Breast epithelium (tissue), 4 donors: ENCODE data around the gene DRGX. TPM values are rescaled to one million over a fixed set of nuclear protein-coding genes. Genes with fewer than 3 reads are reported as not detected.

Experiments
- DNase-seq, 2 donors: peaks; one replicate each; pipeline ENCODE4 v3.0.0-alpha.2; 2019; ENCODE audit warnings: low spot score in 2 of 2
- H3K27ac ChIP-seq, 2 donors: fragments of 200-600 bp; sonication (generic) in 1 of 2; one replicate each; pipeline ENCODE4 v1.5.1; 2016 to 2019; ENCODE audit warnings: mild to moderate bottlenecking in 1 of 2
- H3K27me3 ChIP-seq, 2 donors: fragments of 200-600 bp; sonication (generic) in 1 of 2; one replicate each; pipeline versions ENCODE4 v1.5.1 to v1.6.0; 2017 to 2019; ENCODE audit warnings: control low read depth in 1 of 2, mild to moderate bottlenecking in 1 of 2
- H3K36me3 ChIP-seq: fragments of 200-600 bp; one replicate; pipeline ENCODE4 v1.5.1; 2019
- H3K4me1 ChIP-seq, 2 donors: fragments of 200-600 bp; sonication (generic); one replicate each; pipeline ENCODE4 v1.5.1; 2016 to 2019; ENCODE audit warnings: control low read depth in 1 of 2
- H3K4me3 ChIP-seq, 3 donors: fragments of 200-600 bp; sonication (generic); 1 replicate in 2 of 3; 2 replicates in 1 of 3; pipeline ENCODE4 v1.5.1; 2016 to 2019; ENCODE audit warnings: mild to moderate bottlenecking in 3 of 3, moderate library complexity in 2 of 3
- H3K9me3 ChIP-seq, 2 donors: fragments of 200-600 bp; sonication (generic) in 1 of 2; one replicate each; pipeline ENCODE4 v1.5.1; 2016 to 2019; ENCODE audit warnings: control low read depth in 1 of 2
- POLR2A ChIP-seq: fragments of 450-650 bp; IDR thresholded peaks from one replicate; pipeline ENCODE4 v1.6.1; 2016; ENCODE audit warnings: antibody characterized with exemption, mild to moderate bottlenecking, moderate library complexity
- POLR2AphosphoS5 ChIP-seq, 3 donors: sonication (generic); formaldehyde crosslinking; IDR thresholded peaks; one replicate each; pipeline ENCODE4 v1.6.1; 2017; ENCODE audit warnings: antibody characterized with exemption in 3 of 3
- intact Hi-C: fragments of 100-400 bp; cut with DNase I; formaldehyde crosslinking; loops from one replicate; pipeline ENCODE4 v1.15.1; 2023; ENCODE audit warnings: low total_unique reads
- total RNA-seq, 3 donors: library from RNA; depleted of rRNA; stranded (reverse); fragments of >200 nt; gene quantifications; one replicate each; pipeline ENCODE4 v1.1.0, GENCODE V29; 2016
- TF ChIP-seq, protein P1 (sequence below), 3 donors: fragments of 450-650 bp; IDR thresholded peaks; one replicate each; pipeline ENCODE4 v1.5.1; 2016 to 2017; ENCODE audit warnings: antibody characterized with exemption in 3 of 3, mild to moderate bottlenecking in 3 of 3, moderate library complexity in 3 of 3

Gene DRGX
- total RNA-seq, 3 donors from 2014 or later: not detected

DNA sequence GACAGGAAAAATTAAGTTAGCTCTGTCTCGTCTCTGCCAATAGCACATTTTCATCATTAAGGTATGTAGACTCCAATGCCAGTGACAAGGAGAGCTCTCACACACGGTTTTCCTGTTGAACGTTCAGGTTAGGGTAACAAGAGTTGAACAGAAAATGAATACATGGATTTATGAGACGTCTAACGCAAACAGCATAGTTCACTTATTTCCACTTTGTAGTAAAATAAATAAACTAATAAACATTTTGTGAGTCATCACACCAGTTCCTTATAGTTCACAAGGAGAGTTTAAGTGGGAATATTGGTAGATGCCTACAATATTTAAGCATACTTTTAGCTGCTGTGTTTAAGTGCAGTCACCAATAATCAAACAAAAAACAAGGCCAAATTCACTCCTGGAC, 21.1 kb downstream of the DRGX start:
- H3K4me3 ChIP-seq: no peak overlapping the region
- no peaks in the 10 kb centered on the region for H3K36me3 ChIP-seq
- intact Hi-C loops: no loop called here
- no peaks in the 10 kb centered on the region for H3K4me1 ChIP-seq
- H3K27ac ChIP-seq: no peak overlapping the region
- DNase-seq: no peak
- TF ChIP-seq POLR2A (no peak), POLR2AphosphoS5 (IDR thresholded peaks at IDR 0.05) (no peak)
- H3K27me3 ChIP-seq: no peaks in the 10 kb centered on the region
- H3K9me3 ChIP-seq: no peaks in the 10 kb centered on the region

DNA sequence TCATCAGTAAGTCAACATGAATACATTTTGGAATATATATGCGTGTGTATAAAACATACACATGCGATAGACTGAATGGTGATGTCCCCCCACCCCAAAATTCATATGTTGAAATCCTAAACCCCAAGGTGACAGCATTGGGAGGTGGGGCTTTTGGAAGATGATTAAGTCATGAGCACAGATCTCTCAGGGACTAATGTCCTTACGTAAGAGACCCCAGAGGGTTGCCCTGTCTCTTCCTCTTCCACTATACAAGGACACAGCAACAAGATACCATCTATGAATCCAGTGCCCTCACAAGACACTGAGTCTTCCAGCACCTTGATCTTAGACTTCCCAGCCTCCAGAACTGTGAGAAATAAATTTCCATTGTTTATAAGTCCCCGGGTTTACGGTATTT, 22.5 kb downstream of the DRGX start:
- no peak for DNase-seq
- Histone ChIP-seq H3K36me3 (no peaks in the 10 kb centered on the region), H3K4me3 (no peak overlapping the region), H3K9me3 (no peaks in the 10 kb centered on the region), H3K27ac (no peak overlapping the region), H3K27me3 (peaks cover 0 to 4% of the 10 kb centered on the region in 2 donors), H3K4me1 (no peaks in the 10 kb centered on the region)
- TF ChIP-seq POLR2AphosphoS5 (IDR thresholded peaks at IDR 0.05): no peak
- no peak for TF ChIP-seq POLR2A
- TF ChIP-seq, protein P1, sequence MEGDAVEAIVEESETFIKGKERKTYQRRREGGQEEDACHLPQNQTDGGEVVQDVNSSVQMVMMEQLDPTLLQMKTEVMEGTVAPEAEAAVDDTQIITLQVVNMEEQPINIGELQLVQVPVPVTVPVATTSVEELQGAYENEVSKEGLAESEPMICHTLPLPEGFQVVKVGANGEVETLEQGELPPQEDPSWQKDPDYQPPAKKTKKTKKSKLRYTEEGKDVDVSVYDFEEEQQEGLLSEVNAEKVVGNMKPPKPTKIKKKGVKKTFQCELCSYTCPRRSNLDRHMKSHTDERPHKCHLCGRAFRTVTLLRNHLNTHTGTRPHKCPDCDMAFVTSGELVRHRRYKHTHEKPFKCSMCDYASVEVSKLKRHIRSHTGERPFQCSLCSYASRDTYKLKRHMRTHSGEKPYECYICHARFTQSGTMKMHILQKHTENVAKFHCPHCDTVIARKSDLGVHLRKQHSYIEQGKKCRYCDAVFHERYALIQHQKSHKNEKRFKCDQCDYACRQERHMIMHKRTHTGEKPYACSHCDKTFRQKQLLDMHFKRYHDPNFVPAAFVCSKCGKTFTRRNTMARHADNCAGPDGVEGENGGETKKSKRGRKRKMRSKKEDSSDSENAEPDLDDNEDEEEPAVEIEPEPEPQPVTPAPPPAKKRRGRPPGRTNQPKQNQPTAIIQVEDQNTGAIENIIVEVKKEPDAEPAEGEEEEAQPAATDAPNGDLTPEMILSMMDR (IDR thresholded peaks at IDR 0.05): no peak
- intact Hi-C loops: no loop called here

GRCh38 chr10:49371967-49372366, 23.9 kb downstream of the DRGX start:
- Histone ChIP-seq H3K4me3 (no peak overlapping the region), H3K27me3 (peaks cover 0 to 6% of the 10 kb centered on the region in 2 donors), H3K4me1 (no peaks in the 10 kb centered on the region), H3K36me3 (no peaks in the 10 kb centered on the region), H3K27ac (no peak overlapping the region), H3K9me3 (no peaks in the 10 kb centered on the region)
- DNase-seq: no peak
- TF ChIP-seq POLR2A: no peak
- TF ChIP-seq POLR2AphosphoS5 (IDR thresholded peaks at IDR 0.05): no peak
- TF ChIP-seq, protein P1 (IDR thresholded peaks at IDR 0.05): no peak
- intact Hi-C loops: loop anchor here (2.0 kb wide), 1 partner anchor 109 kb away; no protein-coding TSS in a partner anchor

GRCh38 chr10:49370326-49371100, 25.4 kb downstream of the DRGX start:
- TF ChIP-seq POLR2AphosphoS5 (IDR thresholded peaks at IDR 0.05) (no peak), POLR2A (no peak)
- TF ChIP-seq, protein P1 (IDR thresholded peaks at IDR 0.05): no peak
- no peak overlapping the region for H3K27ac ChIP-seq
- intact Hi-C loops: loop anchor here (2.0 kb wide), 1 partner anchor 110 kb away; no protein-coding TSS in a partner anchor
- no peaks in the 10 kb centered on the region for H3K4me1 ChIP-seq
- H3K4me3 ChIP-seq: no peak overlapping the region
- H3K27me3 ChIP-seq: peaks cover 0 to 6% of the 10 kb centered on the region in 2 donors
- no peaks in the 10 kb centered on the region for H3K9me3 ChIP-seq
- H3K36me3 ChIP-seq: no peaks in the 10 kb centered on the region
- no peak for DNase-seq

GRCh38 chr10:49369216-49370162, 26.4 kb downstream of the DRGX start:
- Histone ChIP-seq H3K27ac (no peak overlapping the region), H3K9me3 (no peaks in the 10 kb centered on the region), H3K4me3 (no peak overlapping the region), H3K4me1 (no peaks in the 10 kb centered on the region), H3K27me3 (peaks cover 0 to 6% of the 10 kb centered on the region in 2 donors), H3K36me3 (no peaks in the 10 kb centered on the region)
- DNase-seq: no peak
- intact Hi-C loops: loop anchor here (2.0 kb wide), 1 partner anchor 111 kb away; no protein-coding TSS in a partner anchor
- TF ChIP-seq, protein P1 (IDR thresholded peaks at IDR 0.05): no peak
- TF ChIP-seq POLR2A (no peak), POLR2AphosphoS5 (IDR thresholded peaks at IDR 0.05) (no peak)
